CD4-positive, alpha-beta T cell (primary cell): Measurements from ENCODE around the gene STRAP. TPM values are rescaled to one million over a fixed set of nuclear protein-coding genes. Genes with fewer than 3 reads are reported as not detected.

Source experiments
- ATAC-seq: fragments of 200-7000 bp; cut with Tn5 transposase; one replicate; pipeline ENCODE4 v1.10.0; 2022; ENCODE audit warnings: mild to moderate bottlenecking; ENCODE audit not compliant: poor library complexity
- CTCF ChIA-PET: fragments of 350-600 bp; sonication (Branson Sonifier 250); formaldehyde crosslinking; loops from one replicate; lab custom pipeline; 2021; ENCODE audit warnings: antibody characterized with exemption, inconsistent platforms; lab: Charles Lee
- POLR2A ChIA-PET: fragments of 350-600 bp; sonication (Branson Sonifier 250); formaldehyde crosslinking; loops from one replicate; lab custom pipeline; 2021; ENCODE audit warnings: antibody characterized with exemption, inconsistent platforms; lab: Charles Lee
- DNase-seq, 14 experiments: peaks; one replicate each; pipeline ENCODE4 v3.0.0-alpha.2; 2013 to 2020; ENCODE audit warnings: mixed read lengths in 2 of 14
- H3K27ac ChIP-seq, 2 donors: one replicate each; pipeline versions ENCODE4 v1.5.1 to v1.7.0; 2013; ENCODE audit warnings: low read length in 2 of 2, low read depth in 1 of 2, mild to moderate bottlenecking in 1 of 2
- H3K27me3 ChIP-seq, 2 experiments: 1 replicate in 1 of 2; 2 replicates in 1 of 2; pipeline versions ENCODE4 v1.6.1 to v1.7.0; 2013; ENCODE audit warnings: low read length in 2 of 2, control low read depth in 1 of 2, mild to moderate bottlenecking in 1 of 2, moderate library complexity in 1 of 2; ENCODE audit not compliant: insufficient read depth in 2 of 2, control insufficient read depth in 1 of 2
- H3K36me3 ChIP-seq: one replicate; pipeline ENCODE4 v1.6.1; 2013; ENCODE audit warnings: low read length, control low read depth; ENCODE audit not compliant: insufficient read depth
- H3K4me1 ChIP-seq: one replicate; pipeline ENCODE4 v1.6.1; 2013; ENCODE audit warnings: low read length, control low read depth; ENCODE audit not compliant: insufficient read depth
- H3K4me3 ChIP-seq: one replicate; pipeline ENCODE4 v1.5.1; 2013; ENCODE audit warnings: mild to moderate bottlenecking, low read length, moderate library complexity
- H3K9me3 ChIP-seq, 2 experiments: 1 replicate in 1 of 2; 2 replicates in 1 of 2; pipeline versions ENCODE4 v1.6.1 to v1.7.0; 2013; ENCODE audit warnings: low read length in 2 of 2, mild to moderate bottlenecking in 2 of 2, control low read depth in 1 of 2, moderate library complexity in 1 of 2; ENCODE audit not compliant: control insufficient read depth in 1 of 2, insufficient read depth in 1 of 2
- H3K27ac Mint-ChIP-seq: one replicate; pipeline ENCODE4 v1.8.0; 2020; ENCODE audit warnings: mixed read lengths
- H3K27me3 Mint-ChIP-seq: one replicate; pipeline ENCODE4 v1.8.0; 2021; ENCODE audit warnings: mixed read lengths
- H3K36me3 Mint-ChIP-seq: one replicate; pipeline ENCODE4 v1.8.0; 2021; ENCODE audit warnings: low read depth, mixed read lengths
- H3K4me1 Mint-ChIP-seq: one replicate; pipeline ENCODE4 v1.8.0; 2021; ENCODE audit warnings: low read depth, mixed read lengths
- H3K4me3 Mint-ChIP-seq: one replicate; pipeline ENCODE4 v1.8.0; 2020; ENCODE audit warnings: mild to moderate bottlenecking, mixed read lengths
- H3K9me3 Mint-ChIP-seq: one replicate; pipeline ENCODE4 v1.8.0; 2020; ENCODE audit warnings: mixed read lengths
- CTCF ChIP-seq: fragments of 200-600 bp; IDR thresholded peaks from one replicate; pipeline ENCODE4 v1.8.0; 2022; ENCODE audit warnings: antibody characterized with exemption, mild to moderate bottlenecking
- intact Hi-C, 2 experiments: fragments of 100-400 bp; cut with DNase I in 1 of 2; cut with micrococcal nuclease in 1 of 2; formaldehyde crosslinking; loops; one replicate each; pipeline versions ENCODE4 v1.15.1 to v1.9.0; 2023 to 2025; cut with DNase I, micrococcal nuclease
- total RNA-seq, 174 experiments: library from RNA in 2 of 174; stranded (reverse) in 2 of 174; gene quantifications; one replicate each; pipeline ENCODE4 v1.2.3 and lab custom pipeline; 2021 to 2026

The STRAP gene
- total RNA-seq, 2 experiments from 2014 or later, result 138 to 140 TPM

GRCh38 chr12:15928870-15929571, 46.8 kb downstream of the STRAP start:
- no peak for ATAC-seq
- Mint-ChIP-seq H3K4me1 (peaks cover 8% of the 10 kb centered on the region), H3K9me3 (no peaks in the 10 kb centered on the region), H3K36me3 (peaks cover 6% of the 10 kb centered on the region), H3K27ac (no peak overlapping the region), H3K4me3 (no peak overlapping the region), H3K27me3 (no peaks in the 10 kb centered on the region)
- no peak for TF ChIP-seq CTCF
- no peaks in the 10 kb centered on the region for H3K36me3 ChIP-seq
- ChIA-PET CTCF (interaction anchor here (1.5 kb wide), 1 partner anchor 10 kb away, joined by 4 read pairs; no protein-coding TSS in a partner anchor), POLR2A (no interaction called here)
- H3K9me3 ChIP-seq, result no peaks in the 10 kb centered on the region
- H3K4me3 ChIP-seq, result no peak overlapping the region
- no peaks in the 10 kb centered on the region for H3K27me3 ChIP-seq
- no peak for DNase-seq
- intact Hi-C loops, result no loop called here
- H3K27ac ChIP-seq, result no peak overlapping the region
- no peaks in the 10 kb centered on the region for H3K4me1 ChIP-seq

- POLR2A ChIA-PET, result no interaction called here
- H3K27ac Mint-ChIP-seq, result no peak overlapping the region
- no peak for ATAC-seq
Observed at GRCh38 chr12:15931590-15932053, 49.4 kb downstream of the STRAP start.

GRCh38 chr12:15932327-15932726, 50.1 kb downstream of the STRAP start:
- Histone ChIP-seq H3K4me1 (no peaks in the 10 kb centered on the region), H3K27ac (no peak overlapping the region), H3K27me3 (no peaks in the 10 kb centered on the region), H3K9me3 (peaks cover 0 to 3% of the 10 kb centered on the region in 2 experiments), H3K4me3 (no peak overlapping the region), H3K36me3 (no peaks in the 10 kb centered on the region)
- Mint-ChIP-seq H3K4me1 (no peaks in the 10 kb centered on the region), H3K9me3 (no peaks in the 10 kb centered on the region), H3K36me3 (peaks cover 19% of the 10 kb centered on the region), H3K27ac (no peak overlapping the region), H3K4me3 (no peak overlapping the region), H3K27me3 (no peaks in the 10 kb centered on the region)
- POLR2A ChIA-PET, result no interaction called here
- TF ChIP-seq CTCF, result no peak
- CTCF ChIA-PET, result no interaction called here
- intact Hi-C loops, result no loop called here
- no peak for ATAC-seq
- no peak for DNase-seq

More at GRCh38 chr12:15931590-15932053, 49.4 kb downstream of the STRAP start:
- Mint-ChIP-seq H3K9me3 (no peaks in the 10 kb centered on the region), H3K4me1 (no peaks in the 10 kb centered on the region), H3K4me3 (no peak overlapping the region), H3K36me3 (peaks cover 12% of the 10 kb centered on the region), H3K27me3 (no peaks in the 10 kb centered on the region)
- intact Hi-C loops, result no loop called here
- CTCF ChIA-PET, result no interaction called here
- no peak overlapping the region for H3K27ac ChIP-seq
- H3K9me3 ChIP-seq, result no peaks in the 10 kb centered on the region
- H3K36me3 ChIP-seq, result no peaks in the 10 kb centered on the region
- no peak overlapping the region for H3K4me3 ChIP-seq
- no peaks in the 10 kb centered on the region for H3K27me3 ChIP-seq
- no peaks in the 10 kb centered on the region for H3K4me1 ChIP-seq
- no peak for DNase-seq
- no peak for TF ChIP-seq CTCF
